Cardiac septum (tissue), 1 donor: ENCODE data around the gene PSMA8. TPM values are rescaled to one million over a fixed set of nuclear protein-coding genes. Genes with fewer than 3 reads are reported as not detected.
"Not testable (repeated sequence)": the region's sequence is repeated elsewhere in the genome, so short reads cannot be mapped to it uniquely, and the experiment has no call there.

Experiments
- DNase-seq: peaks from one replicate; pipeline ENCODE4 v3.0.0-alpha.2; 2020; ENCODE audit warnings: low spot score
- intact Hi-C: fragments of 100-400 bp; cut with DNase I; formaldehyde crosslinking; loops from one replicate; pipeline ENCODE4 v1.14.0; 2022
- long read RNA-seq: library from polyadenylated mRNA; unstranded; transcript quantifications from one replicate; pipeline ENCODE4 v2.0.0, GENCODE V29; 2021
- total RNA-seq: library from RNA; stranded (reverse); fragmentation: NEBNext Ultra II Directional; extraction: Animal tissue kit (Norgen Biotek cat#: 25700); gene quantifications from one replicate; pipeline ENCODE4 v1.2.1, GENCODE V29; 2021
- donor health status: DM: no; HTN: no; CAD: no.

Gene PSMA8
- not detected for total RNA-seq
- long read RNA-seq = 0 reads

DNA sequence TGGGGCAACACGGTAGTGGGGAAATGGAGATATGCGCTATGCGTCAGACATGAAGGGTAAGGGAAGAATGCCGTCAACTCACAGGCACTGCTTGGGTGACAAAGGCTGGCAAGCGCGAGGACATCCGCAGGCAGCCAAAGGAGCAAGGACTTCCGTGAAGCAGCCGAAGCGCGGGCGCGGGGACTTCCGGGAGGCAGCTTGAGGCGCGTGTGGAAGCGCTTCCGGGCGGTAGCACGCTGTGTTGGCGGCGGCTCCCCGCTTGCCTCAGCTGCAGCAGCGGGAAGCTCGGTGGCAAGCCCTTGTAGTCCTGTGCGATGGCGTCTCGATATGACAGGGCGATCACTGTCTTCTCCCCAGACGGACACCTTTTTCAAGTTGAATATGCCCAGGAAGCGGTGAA lies at the start of gene PSMA8:
Gene PSMA8 (plus strand): TSS at position 218 of the 400 bp plus-strand sequence. CDS start 97 bp downstream, at position 315.
- intact Hi-C loops = no loop called here
- no peak for DNase-seq

DNA sequence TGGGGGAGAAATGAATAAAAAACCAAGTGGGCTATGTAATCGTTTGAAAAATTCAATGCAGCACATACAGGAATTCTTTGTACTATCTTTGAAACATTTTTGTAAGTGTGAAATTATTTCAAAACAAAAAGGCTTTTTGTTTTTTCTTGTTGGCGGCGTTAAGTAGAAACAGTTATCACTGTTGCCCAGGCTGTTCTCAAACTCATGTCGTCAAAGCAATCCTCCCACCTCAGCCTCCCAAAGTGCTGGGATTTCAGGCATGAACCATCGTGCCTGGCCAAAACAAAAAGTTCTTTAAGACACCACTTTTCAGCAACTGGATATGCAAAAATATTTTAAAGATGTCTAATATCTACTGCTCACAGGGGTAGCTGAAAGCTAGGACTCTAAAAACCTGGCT lies 48.6 kb upstream of the PSMA8 start:
- intact Hi-C loops = no loop called here
- no peak for DNase-seq

- DNase-seq = no peak
- intact Hi-C loops = no loop called here
These were observed 46.7 kb upstream of the PSMA8 start for GRCh38 chr18:26086959-26087358.

DNA sequence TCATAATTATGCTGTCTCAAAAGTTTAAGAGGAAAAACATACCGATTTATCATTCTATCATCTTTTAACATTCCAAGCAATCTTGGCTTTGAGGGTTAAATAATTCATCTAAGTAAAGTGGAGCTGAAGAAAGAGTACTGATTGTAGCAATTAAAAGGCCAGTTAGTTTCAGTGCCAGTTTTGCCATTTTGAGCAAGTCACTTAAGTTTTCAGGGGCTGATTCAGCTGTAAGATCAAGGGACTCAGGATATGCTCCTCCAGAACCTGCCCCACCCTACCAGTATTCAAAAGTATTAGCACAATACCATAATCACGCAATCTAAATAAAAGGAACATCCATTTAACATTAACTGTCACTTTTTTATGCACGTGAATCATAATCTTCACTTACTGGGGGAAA lies 45.2 kb upstream of the PSMA8 start:
- intact Hi-C loops = no loop called here
- no peak for DNase-seq

DNA sequence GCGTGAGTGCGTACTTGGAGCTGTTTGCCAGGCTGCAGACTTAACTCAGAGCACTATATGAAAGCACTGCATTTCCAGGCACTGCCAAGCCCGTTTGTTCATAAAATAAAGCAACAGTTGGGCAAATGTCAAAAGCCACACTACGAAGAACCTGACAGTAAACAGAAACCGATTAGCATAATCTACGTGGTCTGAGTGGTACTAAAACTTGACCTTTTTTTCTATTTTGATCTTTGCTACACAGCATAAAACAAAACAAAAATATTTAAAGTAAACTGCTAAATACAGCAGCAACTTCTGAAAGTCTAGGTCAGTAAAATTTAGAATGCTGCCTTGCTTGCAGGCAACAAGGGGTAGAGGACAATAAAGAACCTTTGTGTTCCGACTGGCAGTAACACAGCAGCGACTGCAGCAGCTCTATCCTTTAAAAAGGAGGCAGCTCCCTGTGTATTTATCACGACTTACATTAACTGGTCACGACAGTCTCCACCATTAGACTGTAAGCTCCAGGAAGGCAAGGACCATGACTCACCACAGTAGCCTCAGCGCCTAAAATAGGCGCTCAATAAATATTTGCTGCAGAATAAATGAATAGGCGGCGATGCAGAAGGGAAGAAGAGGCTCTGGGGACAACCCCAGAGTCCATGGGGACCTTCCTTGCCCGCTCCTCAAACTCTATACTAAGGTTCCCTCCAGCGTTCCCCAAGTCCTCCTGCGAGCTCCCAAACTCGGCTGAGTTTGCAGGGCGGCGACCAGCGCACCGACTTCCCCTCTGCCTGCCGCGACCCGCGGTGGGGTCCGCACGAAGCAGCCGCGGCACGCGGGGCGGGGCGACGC lies 44.2 kb upstream of the PSMA8 start:
- intact Hi-C loops = loop anchor here (2.0 kb wide), 1 partner anchor 137 kb away; the partner anchor contains the start of gene TAF4B
- DNase-seq = no peak

GRCh38 chr18:26090130-26091046 lies 43.3 kb upstream of the PSMA8 start, which contains the start of gene SS18:
Gene SS18, minus strand, starts transcription at chr18:26090613. Its CDS starts 44 bp downstream, at chr18:26090569.
- intact Hi-C loops = loop anchor here (2.0 kb wide), 1 partner anchor 136 kb away; the partner anchor contains the start of gene TAF4B
- peak; percentile 97 for DNase-seq

GRCh38 chr18:26091047-26091630 lies 42.5 kb upstream of the PSMA8 start:
- DNase-seq = no peak
- intact Hi-C loops = loop anchor here (2.0 kb wide), 1 partner anchor 136 kb away; the partner anchor contains the start of gene TAF4B

GRCh38 chr18:26096852-26097251 lies 36.8 kb upstream of the PSMA8 start:
- intact Hi-C loops = no loop called here
- DNase-seq = no peak

- intact Hi-C loops = no loop called here
- no peak for DNase-seq
These were observed 36.1 kb upstream of the PSMA8 start for GRCh38 chr18:26097563-26097962.

DNA sequence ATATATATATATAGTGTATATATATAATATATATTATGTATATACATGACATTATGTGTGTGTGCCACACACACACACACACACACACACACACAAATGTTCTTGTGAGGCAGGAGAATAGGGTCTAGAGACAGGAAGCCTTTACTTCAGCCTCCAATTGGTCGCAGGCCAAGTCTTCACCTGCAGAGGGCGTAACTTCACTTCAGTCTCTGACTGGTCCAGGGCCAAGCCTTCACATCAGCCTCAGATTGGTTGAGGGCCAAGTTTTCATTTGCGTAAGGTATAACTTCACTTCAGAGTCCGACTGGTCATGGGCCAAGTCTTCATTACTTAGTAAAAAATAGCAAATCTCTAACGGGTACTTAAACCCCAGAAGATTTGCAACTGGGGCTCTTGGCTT lies 30.1 kb upstream of the PSMA8 start:
- intact Hi-C loops = no loop called here

GRCh38 chr18:26104035-26104434 lies 29.6 kb upstream of the PSMA8 start:
- intact Hi-C loops = no loop called here
- DNase-seq = no peak

More for the DNA sequence above, 30.1 kb upstream of the PSMA8 start:
- no peak for DNase-seq

- intact Hi-C loops = no loop called here
These were observed 14.4 kb upstream of the PSMA8 start for GRCh38 chr18:26119246-26119645.

GRCh38 chr18:26121476-26121875 lies 12.2 kb upstream of the PSMA8 start:
- intact Hi-C loops = no loop called here
- no peak for DNase-seq

More at GRCh38 chr18:26119246-26119645, 14.4 kb upstream of the PSMA8 start:
- DNase-seq = no peak

DNA sequence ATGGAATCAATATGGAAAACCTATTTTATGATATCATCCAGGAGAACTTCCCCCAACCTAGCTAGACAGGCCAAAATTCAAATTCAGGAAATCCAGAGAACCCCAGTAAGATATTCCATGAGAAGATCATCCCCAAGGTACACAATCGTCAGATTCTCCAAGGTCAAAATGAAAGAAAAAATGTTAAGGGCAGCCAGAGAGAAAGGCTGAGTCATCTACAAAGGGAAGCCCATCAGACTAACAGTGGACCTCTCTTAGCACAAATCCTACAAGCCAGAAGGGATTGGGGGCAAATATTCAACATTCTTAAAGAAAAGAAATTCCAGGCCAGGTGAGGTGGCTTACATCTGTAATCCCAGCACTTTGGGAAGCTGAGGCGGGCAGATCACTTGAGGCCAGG lies 11.7 kb upstream of the PSMA8 start:
- DNase-seq, intact Hi-C loops: not testable (repeated sequence)

DNA sequence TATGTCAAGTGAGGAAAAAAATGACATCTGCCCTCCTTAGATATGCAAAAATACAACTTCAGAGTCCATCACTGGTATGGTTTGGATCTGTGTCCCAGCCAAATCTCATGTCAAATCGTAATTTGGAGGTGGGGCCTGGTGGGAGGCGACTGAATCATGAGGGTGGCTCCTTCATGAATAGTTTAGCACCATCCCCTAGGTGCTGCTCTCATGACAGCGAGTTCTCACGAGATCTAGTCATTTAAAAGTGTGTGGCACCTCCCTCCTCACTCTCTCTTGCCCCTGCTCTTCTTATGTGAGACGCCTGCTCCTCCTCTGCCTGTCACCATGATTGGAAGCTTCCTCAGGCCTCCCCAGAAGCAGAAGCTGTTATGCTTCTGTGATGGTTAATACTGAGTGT lies 5.9 kb upstream of the PSMA8 start:
- DNase-seq = no peak
- intact Hi-C loops = no loop called here

GRCh38 chr18:26128192-26128591 lies 5.5 kb upstream of the PSMA8 start:
- intact Hi-C loops, DNase-seq: not testable (repeated sequence)

DNA sequence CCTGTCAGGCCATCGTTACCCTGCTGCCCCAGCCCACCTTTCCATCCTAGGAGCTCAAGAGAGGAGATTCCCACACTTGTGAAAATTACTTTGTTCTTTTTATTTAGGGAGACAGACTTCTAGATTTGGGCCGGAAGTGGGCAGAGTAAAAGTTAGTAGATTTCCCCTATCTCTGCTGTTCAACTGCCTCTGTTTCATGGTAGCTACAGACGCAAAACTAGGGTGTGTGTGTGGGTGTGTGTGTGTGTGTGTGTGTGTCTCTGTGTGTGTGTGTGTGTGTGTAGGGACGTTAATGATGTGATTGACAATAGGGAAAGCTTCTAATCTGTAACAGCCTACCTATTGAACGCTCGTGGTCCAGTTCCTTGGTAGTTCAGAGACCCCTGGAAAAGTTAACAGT lies 438 bp downstream of the PSMA8 start:
- intact Hi-C loops = no loop called here
- DNase-seq = no peak

- intact Hi-C loops = no loop called here
- DNase-seq = no peak
These were observed 1.9 kb downstream of the PSMA8 start for GRCh38 chr18:26135548-26135947.

- no peak for DNase-seq
- intact Hi-C loops = no loop called here
These were observed 23.7 kb downstream of the PSMA8 start for GRCh38 chr18:26157326-26157725.

DNA sequence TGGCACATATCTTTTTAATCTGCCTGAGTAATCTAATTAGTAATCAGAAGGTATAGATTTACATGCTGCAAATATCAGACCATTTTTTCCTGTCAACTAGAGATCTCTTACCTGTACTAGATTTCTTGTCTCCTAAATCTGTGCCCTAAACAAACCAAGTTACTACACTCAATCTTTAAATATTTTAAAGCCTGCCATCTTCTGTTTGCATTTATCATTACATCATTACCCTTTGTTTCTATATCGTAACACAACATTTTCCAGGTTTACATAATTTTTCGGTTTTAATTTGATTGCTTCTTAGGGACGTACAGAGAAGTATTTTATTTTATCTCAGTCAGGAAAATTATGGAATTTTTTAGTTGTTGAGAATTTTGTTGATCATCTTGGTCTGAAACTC lies 25.7 kb downstream of the PSMA8 start:
- no peak for DNase-seq
- intact Hi-C loops = no loop called here
